ENCODE measurements around the gene COQ7. TPM values are rescaled to one million over a fixed set of nuclear protein-coding genes. Genes with fewer than 3 reads are reported as not detected.

The COQ7 gene
- total RNA-seq, 2 donors from 2014 or later, result 20.4 to 22.0 TPM

- Histone ChIP-seq H3K27ac (ENCODE audit: low read depth, low read length) (no peak overlapping the region), H3K36me3 (ENCODE audit: control insufficient read depth, insufficient read depth, low read length) (peaks cover 12% of the 10 kb centered on the region), H3K4me3 (ENCODE audit: low read length) (no peak overlapping the region), H3K9ac (ENCODE audit: extremely low read depth, low read length, poor library complexity, severe bottlenecking) (no peak overlapping the region), H3K4me1 (ENCODE audit: control insufficient read depth, insufficient read depth, low read length) (peaks cover 20% of the 10 kb centered on the region), H3K27me3 (ENCODE audit: control insufficient read depth, insufficient read depth, low read length, poor library complexity, severe bottlenecking) (no peaks in the 10 kb centered on the region), H3K9me3 (ENCODE audit: control insufficient read depth, low read length) (no peaks in the 10 kb centered on the region)
- 94% methylated on average over 3 of the region's 5 CpGs; no CpG with 5 or more reads in 1 of the 2 experiments for WGBS, 2 experiments (ENCODE audit: insufficient coverage in 1 of 2, insufficient read length in 1 of 2)
- H3K9me3 Mint-ChIP-seq, result no peaks in the 10 kb centered on the region
- no peak for TF ChIP-seq CTCF (conservative IDR thresholded peaks at IDR 0.05)
- H3K4me3 Mint-ChIP-seq, result no peak overlapping the region
- DNase-seq, result no peak
- peaks cover 6% of the 10 kb centered on the region for H3K27me3 Mint-ChIP-seq (ENCODE audit: insufficient read depth)
- H3K27ac Mint-ChIP-seq, result no peak overlapping the region
- peaks cover 24% of the 10 kb centered on the region for H3K4me1 Mint-ChIP-seq
- H3K36me3 Mint-ChIP-seq (ENCODE audit: low read depth), result peaks cover 5% of the 10 kb centered on the region
Measured at GRCh38 chr16:19119564-19119963, 52.1 kb downstream of the COQ7 start.

GRCh38 chr16:19123535-19124178 lies 56.2 kb downstream of the COQ7 start:
- Mint-ChIP-seq H3K27me3 (ENCODE audit: insufficient read depth) (no peaks in the 10 kb centered on the region), H3K36me3 (ENCODE audit: low read depth) (peaks cover 2% of the 10 kb centered on the region), H3K9me3 (peaks cover 19% of the 10 kb centered on the region), H3K27ac (no peak overlapping the region), H3K4me1 (peaks cover 11% of the 10 kb centered on the region), H3K4me3 (no peak overlapping the region)
- 90 to 93% methylated on average over 4 to 6 of the region's 6 CpGs for WGBS, 2 experiments (ENCODE audit: insufficient coverage in 1 of 2, insufficient read length in 1 of 2)
- no peak overlapping the region for H3K9ac ChIP-seq (ENCODE audit: extremely low read depth, low read length, poor library complexity, severe bottlenecking)
- H3K9me3 ChIP-seq (ENCODE audit: control insufficient read depth, low read length), result peaks cover 16% of the 10 kb centered on the region
- H3K4me3 ChIP-seq (ENCODE audit: low read length), result no peak overlapping the region
- no peaks in the 10 kb centered on the region for H3K27me3 ChIP-seq (ENCODE audit: control insufficient read depth, insufficient read depth, low read length, poor library complexity, severe bottlenecking)
- H3K27ac ChIP-seq (ENCODE audit: low read depth, low read length), result no peak overlapping the region
- no peak for DNase-seq
- no peaks in the 10 kb centered on the region for H3K4me1 ChIP-seq (ENCODE audit: control insufficient read depth, insufficient read depth, low read length)
- TF ChIP-seq CTCF (conservative IDR thresholded peaks at IDR 0.05), result no peak
- H3K36me3 ChIP-seq (ENCODE audit: control insufficient read depth, insufficient read depth, low read length), result peaks cover 3% of the 10 kb centered on the region

- Mint-ChIP-seq H3K36me3 (ENCODE audit: low read depth) (peaks cover 2% of the 10 kb centered on the region), H3K27me3 (ENCODE audit: insufficient read depth) (no peaks in the 10 kb centered on the region), H3K4me3 (no peak overlapping the region), H3K4me1 (peaks cover 17% of the 10 kb centered on the region), H3K9me3 (peaks cover 19% of the 10 kb centered on the region), H3K27ac (no peak overlapping the region)
- no peaks in the 10 kb centered on the region for H3K36me3 ChIP-seq (ENCODE audit: control insufficient read depth, insufficient read depth, low read length)
- H3K4me1 ChIP-seq (ENCODE audit: control insufficient read depth, insufficient read depth, low read length), result peaks cover 3% of the 10 kb centered on the region
- peaks cover 16% of the 10 kb centered on the region for H3K9me3 ChIP-seq (ENCODE audit: control insufficient read depth, low read length)
- H3K27ac ChIP-seq (ENCODE audit: low read depth, low read length), result no peak overlapping the region
- no peak for DNase-seq
- no peak overlapping the region for H3K4me3 ChIP-seq (ENCODE audit: low read length)
- no peak overlapping the region for H3K9ac ChIP-seq (ENCODE audit: extremely low read depth, low read length, poor library complexity, severe bottlenecking)
- H3K27me3 ChIP-seq (ENCODE audit: control insufficient read depth, insufficient read depth, low read length, poor library complexity, severe bottlenecking), result no peaks in the 10 kb centered on the region
- no peak for TF ChIP-seq CTCF (conservative IDR thresholded peaks at IDR 0.05)
Measured at GRCh38 chr16:19126300-19126699, 58.9 kb downstream of the COQ7 start.
